ENCODE results near the gene MGAT5B. TPM values are rescaled to one million over a fixed set of nuclear protein-coding genes. Genes with fewer than 3 reads are reported as not detected.

MGAT5B gene
- total and polyA plus RNA-seq, 9 of the 15 experiments (the other 6 are each of a cell fraction or from before 2014, with no cell fraction given), result 0.09 to 0.43 (median 0.18) TPM; not detected in 4

- no peak overlapping the region for H3K4me2 ChIP-seq (ENCODE audit: insufficient read depth, low read length)
- TF ChIP-seq ZNF699 (CRISPR knock-in tag; IDR thresholded peaks at IDR 0.05; ENCODE audit: insufficient replicate concordance) (no peak), CTBP1 (IDR thresholded peaks at IDR 0.05; ENCODE audit: borderline replicate concordance) (no peak), ZNF584 (CRISPR knock-in tag; IDR thresholded peaks at IDR 0.05; ENCODE audit: low read depth) (no peak), MIER1 (IDR thresholded peaks at IDR 0.05; ENCODE audit: low read depth) (no peak), ETV6 (IDR thresholded peaks at IDR 0.05; ENCODE audit: borderline replicate concordance in 1 of 2, low read depth in 2 of 2, low read length in 1 of 2) (no peak), ETV6 (CRISPR knock-in tag; IDR thresholded peaks at IDR 0.05; ENCODE audit: borderline replicate concordance) (no peak), NFIX (CRISPR knock-in tag; IDR thresholded peaks at IDR 0.05; ENCODE audit: low read depth) (no peak), ZNF184 (CRISPR knock-in tag; IDR thresholded peaks at IDR 0.05) (no peak), FOXJ3 (CRISPR knock-in tag; IDR thresholded peaks at IDR 0.05) (no peak), CHAMP1 (IDR thresholded peaks at IDR 0.05) (no peak), SMC3 (conservative IDR thresholded peaks at IDR 0.05; ENCODE audit: insufficient read depth, low read depth, low read length) (no peak)
- ChIA-PET CTCF (ENCODE audit: low intra/inter-chr PET ratio) (no interaction called here), POLR2A (interaction anchor here (1.1 to 1.9 kb wide), 3 partner anchors 11 to 87 kb away, joined by 3 to 7 read pairs (median 3); no protein-coding TSS in a partner anchor)
- in situ Hi-C loops (cut with MboI) (no loop called here), intact Hi-C loops (cut with micrococcal nuclease) (no loop called here)
- no peak overlapping the region for H2AFZ ChIP-seq (ENCODE audit: low read depth, low read length)
- WGBS (ENCODE audit: insufficient coverage, low coverage, missing lambda C conversion rate), result 2% methylated on average over 4 of the region's 4 CpGs
- ATAC-seq (no peak), DNase-seq (ENCODE audit: extremely low read depth in 1 of 4, low spot score in 3 of 4) (no peak), FAIRE-seq (no peak)
- peaks cover 0 to 9% of the 10 kb centered on the region in 2 experiments; a peak in 2 of 5 replicates for H3K4me1 ChIP-seq (replicated peaks in 1 of 2; ENCODE audit: control insufficient read depth in 2 of 2, insufficient read depth in 2 of 2, low read length in 2 of 2)
- no peaks in the 10 kb centered on the region for H3K36me3 ChIP-seq (ENCODE audit: control insufficient read depth, insufficient read depth, low read length)
- peaks cover 42 to 89% of the 10 kb centered on the region in 2 experiments for H3K27me3 ChIP-seq (ENCODE audit: control insufficient read depth in 2 of 2, insufficient read depth in 2 of 2, low read length in 2 of 2)
- H3K27ac ChIP-seq (ENCODE audit: extremely low read depth, low read depth, low read length), result no peak overlapping the region
- H3K9me3 ChIP-seq (replicated peaks; ENCODE audit: control insufficient read depth, insufficient read depth, low read depth, low read length), result no peaks in the 10 kb centered on the region
- no TSS peak for BruUV-seq (replicated peaks)
- peak overlapping the region in 1 of 2 experiments; percentile 52; a peak in 1 of 4 replicates for H3K9ac ChIP-seq (ENCODE audit: insufficient read depth in 1 of 2, low read depth in 2 of 2, low read length in 2 of 2)
- H4K20me1 ChIP-seq (replicated peaks; ENCODE audit: control insufficient read depth, insufficient read depth, low read length), result peaks cover 3% of the 10 kb centered on the region
- no peaks in the 10 kb centered on the region for H3K9me1 ChIP-seq (ENCODE audit: control insufficient read depth, insufficient read depth, low read length)
- H3K79me2 ChIP-seq (ENCODE audit: control insufficient read depth, insufficient read depth, low read length), result no peaks in the 10 kb centered on the region
- H3K4me3 ChIP-seq, result no peak overlapping the region
These were observed 97.8 kb downstream of the MGAT5B start for GRCh38 chr17:76966016-76966415.
